HG03457 (cell line): ENCODE data around the gene POMT2.

ENCODE experiments used
- ATAC-seq: cut with Tn5 transposase; IDR thresholded peaks from one replicate; pipeline ENCODE4 v1.9.1; 2021; ENCODE audit warnings: moderate number of reproducible peaks; ENCODE audit not compliant: unreplicated experiment

The POMT2 gene

GRCh38 chr14:77242752-77243151 lies 77.9 kb downstream of the POMT2 start:
- ATAC-seq, result no peak

- ATAC-seq, result no peak
Measured at GRCh38 chr14:77241955-77242354, 78.7 kb downstream of the POMT2 start.

- ATAC-seq, result no peak
Measured at GRCh38 chr14:77240336-77240915, 80.3 kb downstream of the POMT2 start.

GRCh38 chr14:77239412-77239811 lies 81.3 kb downstream of the POMT2 start:
- no peak for ATAC-seq

GRCh38 chr14:77238996-77239395 lies 81.7 kb downstream of the POMT2 start:
- no peak for ATAC-seq

- no peak for ATAC-seq
Measured at GRCh38 chr14:77238356-77238755, 82.3 kb downstream of the POMT2 start.

GRCh38 chr14:77236814-77237213 lies 83.9 kb downstream of the POMT2 start:
- ATAC-seq, result no peak

- no peak for ATAC-seq
Measured at GRCh38 chr14:77231721-77232120, 89.0 kb downstream of the POMT2 start.

GRCh38 chr14:77230914-77231313 lies 89.8 kb downstream of the POMT2 start:
- no peak for ATAC-seq

GRCh38 chr14:77228056-77228455 lies 92.6 kb downstream of the POMT2 start:
- ATAC-seq, result no peak

- ATAC-seq, result no peak
Measured at GRCh38 chr14:77225892-77226557, 94.7 kb downstream of the POMT2 start.

- ATAC-seq, result no peak
Measured at GRCh38 chr14:77225254-77225653, 95.4 kb downstream of the POMT2 start.
